NCI-H1417 treated with DMSO at 0.1 percent for 48 hours (cell line): Measurements from ENCODE around the gene ACKR1.

ENCODE experiments used
- DNase-seq: peaks from one replicate; lab custom pipeline; 2025; lab: John Stamatoyannopoulos, UW

Gene ACKR1

GRCh38 chr1:159222075-159222865 is 17.6 kb downstream of the ACKR1 start:
- DNase-seq: no peak

GRCh38 chr1:159223004-159223403 is 18.3 kb downstream of the ACKR1 start:
- no peak for DNase-seq

GRCh38 chr1:159228554-159228953 is 23.9 kb downstream of the ACKR1 start:
- DNase-seq: no peak

GRCh38 chr1:159229260-159229885 is 24.7 kb downstream of the ACKR1 start:
- DNase-seq: no peak

DNA sequence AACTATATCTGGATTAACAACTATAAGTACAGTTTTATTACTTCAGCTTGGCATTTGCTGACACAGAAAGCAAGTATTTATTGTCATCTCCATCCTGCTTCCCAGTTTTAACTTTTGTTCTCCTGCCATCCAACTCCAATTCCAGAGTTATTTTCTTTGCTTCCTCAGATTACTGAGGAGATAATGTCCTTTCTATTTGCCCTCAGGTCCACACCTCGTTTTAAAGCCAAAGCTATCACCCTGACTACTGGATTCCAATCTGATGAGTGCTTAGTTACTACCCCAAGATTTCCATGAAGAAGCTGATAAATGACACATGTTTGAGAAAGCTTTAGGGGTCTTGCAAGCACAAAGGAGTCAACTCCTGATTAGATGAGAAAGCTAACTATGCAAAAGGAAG is 25.2 kb downstream of the ACKR1 start:
- no peak for DNase-seq

DNA sequence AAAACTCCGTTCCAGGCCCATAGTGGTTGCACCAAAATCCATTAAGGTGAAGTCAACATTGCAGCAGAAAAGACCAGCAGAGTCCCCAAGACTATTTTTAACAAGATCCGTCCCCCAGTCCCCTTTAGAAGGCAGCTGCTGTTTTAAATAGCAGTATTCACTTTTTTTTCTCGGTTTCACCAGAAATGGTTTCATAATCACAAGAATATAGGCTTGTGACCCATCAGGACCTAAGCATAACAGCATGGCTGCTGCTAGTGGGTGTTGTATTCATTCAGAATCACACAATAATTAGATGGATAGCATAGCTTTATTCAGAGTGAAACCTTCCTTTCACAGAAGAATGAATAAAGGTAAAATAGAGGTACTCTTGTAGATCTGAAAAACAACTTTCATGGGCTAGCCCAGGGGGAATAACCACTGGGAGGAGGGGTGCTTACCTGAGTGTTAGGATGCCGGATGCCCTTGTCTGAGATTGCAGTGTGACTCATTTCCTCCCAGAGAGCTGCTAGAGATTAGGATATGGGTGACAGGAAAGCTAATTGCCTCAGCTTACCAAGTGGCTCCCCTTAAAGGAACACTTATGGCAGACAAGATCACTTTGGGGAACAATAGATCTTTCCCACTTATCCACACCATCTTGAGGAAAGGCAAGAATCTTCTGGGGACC is 35.0 kb downstream of the ACKR1 start:
- no peak for DNase-seq

GRCh38 chr1:159247266-159247665 is 42.6 kb downstream of the ACKR1 start:
- DNase-seq: no peak

DNA sequence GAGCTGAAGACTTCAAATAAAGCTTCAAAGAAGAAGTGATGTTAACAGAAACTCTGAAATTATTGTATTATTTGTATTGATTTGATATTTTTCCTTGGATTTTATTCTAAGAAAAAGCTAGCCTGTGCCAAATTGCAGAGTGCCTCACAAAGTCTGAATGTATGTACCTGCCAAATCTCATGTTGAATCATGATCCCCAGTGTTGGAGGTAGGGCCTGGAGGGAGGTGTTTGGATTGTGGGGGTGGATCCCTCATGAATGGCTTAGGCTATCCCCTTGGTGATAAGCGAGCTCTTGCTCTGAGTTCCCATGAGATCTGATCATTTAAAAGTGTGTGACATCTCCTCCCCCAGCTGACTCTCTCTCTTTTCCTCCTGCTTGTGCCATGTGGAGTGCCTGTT is 43.6 kb downstream of the ACKR1 start:
- DNase-seq: no peak

GRCh38 chr1:159250638-159251216 is 46.1 kb downstream of the ACKR1 start:
- no peak for DNase-seq
